DND-41 (cell line): ENCODE results near the gene ZNF280A.

Experiments
- EZH2 ChIP-seq: IDR thresholded peaks from 3 replicates; pipeline ENCODE4 v1.6.1; 2012; ENCODE audit warnings: borderline replicate concordance, low read depth, mild to moderate bottlenecking, moderate library complexity, low read length, inconsistent platforms; ENCODE audit not compliant: severe bottlenecking
- TF ChIP-seq, protein P1 (sequence below): IDR thresholded peaks from 2 replicates; pipeline ENCODE4 v1.5.1; 2012; ENCODE audit warnings: borderline replicate concordance, low read length, moderate library complexity, mild to moderate bottlenecking; ENCODE audit not compliant: poor library complexity, severe bottlenecking; ENCODE audit errors: extremely low read depth

DNA sequence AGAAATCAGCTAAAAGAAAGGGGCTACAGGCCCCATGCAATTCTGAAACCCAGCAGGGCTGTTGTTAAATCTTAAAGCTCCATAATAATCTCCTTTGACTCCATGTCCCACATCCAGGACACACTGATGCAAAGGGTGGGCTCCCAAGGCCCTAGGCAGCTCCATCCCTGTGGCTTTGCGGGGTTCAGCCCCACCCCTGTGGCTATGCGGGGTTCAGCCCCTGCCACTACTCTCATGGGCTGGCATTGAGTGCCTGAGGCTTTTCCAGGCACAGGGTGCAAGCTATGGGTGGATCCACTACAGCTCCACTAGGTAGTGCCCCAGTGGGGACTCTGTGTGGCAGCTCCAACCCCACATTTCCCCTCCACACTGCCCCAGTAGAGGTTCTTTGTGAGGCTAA is 8.7 kb upstream of the ZNF280A start:
- TF ChIP-seq, protein P1, sequence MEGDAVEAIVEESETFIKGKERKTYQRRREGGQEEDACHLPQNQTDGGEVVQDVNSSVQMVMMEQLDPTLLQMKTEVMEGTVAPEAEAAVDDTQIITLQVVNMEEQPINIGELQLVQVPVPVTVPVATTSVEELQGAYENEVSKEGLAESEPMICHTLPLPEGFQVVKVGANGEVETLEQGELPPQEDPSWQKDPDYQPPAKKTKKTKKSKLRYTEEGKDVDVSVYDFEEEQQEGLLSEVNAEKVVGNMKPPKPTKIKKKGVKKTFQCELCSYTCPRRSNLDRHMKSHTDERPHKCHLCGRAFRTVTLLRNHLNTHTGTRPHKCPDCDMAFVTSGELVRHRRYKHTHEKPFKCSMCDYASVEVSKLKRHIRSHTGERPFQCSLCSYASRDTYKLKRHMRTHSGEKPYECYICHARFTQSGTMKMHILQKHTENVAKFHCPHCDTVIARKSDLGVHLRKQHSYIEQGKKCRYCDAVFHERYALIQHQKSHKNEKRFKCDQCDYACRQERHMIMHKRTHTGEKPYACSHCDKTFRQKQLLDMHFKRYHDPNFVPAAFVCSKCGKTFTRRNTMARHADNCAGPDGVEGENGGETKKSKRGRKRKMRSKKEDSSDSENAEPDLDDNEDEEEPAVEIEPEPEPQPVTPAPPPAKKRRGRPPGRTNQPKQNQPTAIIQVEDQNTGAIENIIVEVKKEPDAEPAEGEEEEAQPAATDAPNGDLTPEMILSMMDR, result no peak
- TF ChIP-seq EZH2, result no peak
